Omental fat pad (tissue), 4 donors: ENCODE measurements around the gene SLC39A11. TPM values are rescaled to one million over a fixed set of nuclear protein-coding genes. Genes with fewer than 3 reads are reported as not detected.
"Not testable (repeated sequence)": the region's sequence is repeated elsewhere in the genome, so short reads cannot be mapped to it uniquely, and the experiment has no call there.

ENCODE experiments used
- ATAC-seq: fragments of 150-250 bp; one replicate; pipeline ENCODE4 v1.9.1; 2016; ENCODE audit warnings: mild to moderate bottlenecking, moderate library complexity; ENCODE audit not compliant: low FRiP score
- DNase-seq: peaks from one replicate; pipeline ENCODE4 v3.0.0-alpha.2; 2019; ENCODE audit warnings: low spot score
- total RNA-seq, 4 donors: library from RNA; depleted of rRNA; stranded (reverse); fragments of >200 nt; gene quantifications; one replicate each; pipeline ENCODE4 v1.1.0, GENCODE V29; 2016
- TF ChIP-seq, protein P1 (sequence below), 3 donors: fragments of 450-650 bp; IDR thresholded peaks; one replicate each; pipeline ENCODE4 v1.5.1; 2016 to 2017; ENCODE audit warnings: antibody characterized with exemption in 3 of 3, mild to moderate bottlenecking in 3 of 3, moderate library complexity in 2 of 3

Gene SLC39A11
- total RNA-seq, 4 donors from 2014 or later: 18.8 to 42.4 (median 31.3) TPM

GRCh38 chr17:72832306-72832705 lies 260.2 kb downstream of the SLC39A11 start:
- ATAC-seq (no peak), DNase-seq (no peak)
- TF ChIP-seq, protein P1, sequence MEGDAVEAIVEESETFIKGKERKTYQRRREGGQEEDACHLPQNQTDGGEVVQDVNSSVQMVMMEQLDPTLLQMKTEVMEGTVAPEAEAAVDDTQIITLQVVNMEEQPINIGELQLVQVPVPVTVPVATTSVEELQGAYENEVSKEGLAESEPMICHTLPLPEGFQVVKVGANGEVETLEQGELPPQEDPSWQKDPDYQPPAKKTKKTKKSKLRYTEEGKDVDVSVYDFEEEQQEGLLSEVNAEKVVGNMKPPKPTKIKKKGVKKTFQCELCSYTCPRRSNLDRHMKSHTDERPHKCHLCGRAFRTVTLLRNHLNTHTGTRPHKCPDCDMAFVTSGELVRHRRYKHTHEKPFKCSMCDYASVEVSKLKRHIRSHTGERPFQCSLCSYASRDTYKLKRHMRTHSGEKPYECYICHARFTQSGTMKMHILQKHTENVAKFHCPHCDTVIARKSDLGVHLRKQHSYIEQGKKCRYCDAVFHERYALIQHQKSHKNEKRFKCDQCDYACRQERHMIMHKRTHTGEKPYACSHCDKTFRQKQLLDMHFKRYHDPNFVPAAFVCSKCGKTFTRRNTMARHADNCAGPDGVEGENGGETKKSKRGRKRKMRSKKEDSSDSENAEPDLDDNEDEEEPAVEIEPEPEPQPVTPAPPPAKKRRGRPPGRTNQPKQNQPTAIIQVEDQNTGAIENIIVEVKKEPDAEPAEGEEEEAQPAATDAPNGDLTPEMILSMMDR (IDR thresholded peaks at IDR 0.05): no peak

GRCh38 chr17:72829883-72830282 lies 262.6 kb downstream of the SLC39A11 start:
- DNase-seq (no peak), ATAC-seq (no peak)
- TF ChIP-seq, protein P1 (IDR thresholded peaks at IDR 0.05): no peak

GRCh38 chr17:72826602-72827001 lies 265.9 kb downstream of the SLC39A11 start:
- ATAC-seq (no peak), DNase-seq (no peak)
- TF ChIP-seq, protein P1 (IDR thresholded peaks at IDR 0.05): no peak

DNA sequence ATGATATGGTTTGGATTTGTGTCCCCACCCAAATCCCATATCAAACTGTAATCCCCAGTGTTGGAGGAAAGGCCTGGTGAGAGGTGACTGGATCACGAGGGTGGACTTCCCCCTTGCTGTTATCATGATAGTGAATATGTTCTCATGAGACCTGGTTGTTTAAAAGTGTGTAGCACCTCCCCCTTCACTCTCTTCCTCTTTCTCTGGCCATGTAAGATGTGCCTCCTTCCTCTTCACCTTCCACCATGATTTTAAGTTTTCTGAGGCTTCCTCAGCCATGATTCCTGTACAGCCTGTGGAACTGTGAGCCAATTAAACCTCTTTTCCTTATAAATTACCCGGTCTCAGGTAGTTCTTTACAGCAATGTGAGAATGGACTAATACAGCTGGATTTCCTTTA lies 266.4 kb downstream of the SLC39A11 start:
- not testable (repeated sequence) for ATAC-seq, DNase-seq

DNA sequence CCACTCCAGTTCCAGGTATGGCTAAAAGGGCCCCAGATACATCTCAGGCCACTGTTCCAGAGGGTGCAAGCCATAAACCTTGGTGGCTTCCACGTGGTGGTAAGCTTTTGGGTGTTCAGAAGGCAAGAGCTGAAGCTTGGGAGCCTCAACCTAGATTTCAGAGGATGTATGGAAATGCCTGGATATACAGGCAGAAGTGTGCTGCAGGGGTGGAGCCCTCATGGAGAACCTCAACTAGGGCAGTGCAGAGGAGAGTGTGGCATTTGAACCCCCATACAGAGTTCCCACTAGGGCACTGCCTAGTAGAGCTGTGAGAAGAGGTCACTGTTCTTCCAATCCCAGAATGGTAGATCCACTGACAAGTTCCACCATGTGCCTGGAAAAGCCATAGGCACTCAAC lies 267.3 kb downstream of the SLC39A11 start:
- TF ChIP-seq, protein P1 (IDR thresholded peaks at IDR 0.05): no peak
- DNase-seq: no peak
- ATAC-seq: no peak

DNA sequence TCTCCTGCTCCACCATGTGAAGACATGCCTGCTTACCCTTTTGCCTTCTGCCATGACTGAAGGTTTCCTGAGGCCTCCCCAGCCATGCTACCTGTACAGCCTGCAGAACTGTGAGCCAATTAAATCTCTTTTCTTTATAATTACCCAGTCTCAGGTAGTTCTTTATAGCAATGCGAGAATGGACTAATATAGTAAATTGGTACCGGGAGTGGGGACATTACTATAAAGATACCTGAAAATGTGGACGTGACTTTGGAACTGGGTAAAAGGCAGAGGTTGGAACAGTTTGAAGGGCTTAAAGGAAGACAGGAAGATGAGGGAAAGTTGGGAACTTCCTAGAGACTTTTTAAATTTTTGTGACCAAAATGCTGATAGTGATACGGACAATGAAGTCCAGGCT lies 268.2 kb downstream of the SLC39A11 start:
- not testable (repeated sequence) for ATAC-seq, DNase-seq

DNA sequence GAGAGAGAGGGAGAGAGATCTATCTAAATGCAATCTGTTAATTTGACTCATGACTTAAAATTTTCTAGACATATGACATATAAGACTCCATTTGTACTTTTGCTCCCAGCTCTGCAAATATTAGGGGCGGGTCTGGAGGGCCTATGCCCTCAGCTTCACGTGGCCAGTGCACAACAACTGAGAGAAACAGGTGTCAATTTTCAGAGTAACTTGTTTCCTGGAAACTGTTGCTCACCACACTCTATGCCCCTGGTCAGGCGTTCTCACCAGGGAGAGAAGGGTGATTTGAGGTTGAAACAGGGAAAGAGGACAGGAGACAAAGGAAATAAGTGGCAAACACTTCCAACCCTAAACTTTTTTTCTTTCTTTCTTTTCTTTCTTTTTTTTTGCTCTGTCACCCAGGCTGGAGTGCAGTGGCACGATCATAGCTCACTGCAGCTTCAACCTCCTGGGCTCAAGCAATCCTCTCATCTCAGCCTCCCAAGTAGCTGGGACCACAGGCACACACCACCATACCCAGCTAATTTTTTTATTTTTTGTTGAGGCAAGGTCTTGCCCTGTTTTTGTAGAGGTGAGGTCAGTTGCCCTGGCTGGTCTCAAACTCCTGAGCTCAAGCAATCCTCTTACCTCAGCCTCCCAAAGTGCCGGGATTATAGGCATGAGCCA lies 270.0 kb downstream of the SLC39A11 start:
- no peak for DNase-seq
- no peak for ATAC-seq
- TF ChIP-seq, protein P1 (IDR thresholded peaks at IDR 0.05): no peak

DNA sequence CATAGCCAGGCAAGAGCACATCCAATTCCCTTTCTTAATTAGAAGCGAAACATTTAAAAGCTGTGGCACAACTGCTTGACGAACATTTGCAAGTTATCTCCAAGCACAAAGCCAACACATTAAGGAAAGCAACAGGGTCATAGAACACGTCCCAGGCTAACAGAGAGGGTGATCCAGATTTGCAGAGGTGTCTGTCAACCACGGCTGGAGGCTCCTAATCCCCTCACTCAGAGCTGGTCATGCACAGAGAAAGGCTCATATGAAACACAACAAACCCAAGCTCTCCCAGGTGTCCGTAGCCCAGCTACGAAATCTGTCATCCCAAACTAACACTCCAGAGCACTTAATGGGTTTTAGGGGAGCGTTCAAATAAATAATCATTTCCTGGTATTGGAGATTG lies 276.1 kb downstream of the SLC39A11 start:
- TF ChIP-seq, protein P1 (IDR thresholded peaks at IDR 0.05): no peak
- DNase-seq: no peak
- ATAC-seq: no peak
